SK-N-SH (cell line): ENCODE data around the gene CADM2. TPM values are rescaled to one million over a fixed set of nuclear protein-coding genes. Genes with fewer than 3 reads are reported as not detected.

Experiments used
- CTCF ChIA-PET: fragments of 300-600, 350-600 bp; formaldehyde crosslinking; extraction: SDS; loops from one replicate; lab custom pipeline; 2021; lab: Yijun Ruan, JAX
- POLR2A ChIA-PET: fragments of 350-600 bp; sonication (Branson Sonifier 250); formaldehyde crosslinking; extraction: SDS; loops from one replicate; lab custom pipeline; 2020; ENCODE audit warnings: antibody characterized with exemption, inconsistent platforms; lab: Yijun Ruan, JAX
- DNase-seq: peaks from one replicate; pipeline ENCODE4 v3.0.0; 2012
- H2AFZ ChIP-seq: fragments of 200-600 bp; sonication (generic); 2 replicates; pipeline ENCODE4 v1.8.1; 2016; ENCODE audit warnings: antibody characterized with exemption, mild to moderate bottlenecking, low read depth
- H3F3A ChIP-seq: fragments of 200-600 bp; sonication (generic); replicated peaks from 2 replicates; pipeline ENCODE3; 2016; ENCODE audit warnings: antibody characterized with exemption, mild to moderate bottlenecking; ENCODE audit not compliant: insufficient read depth
- H3K27ac ChIP-seq, 2 experiments: fragments of 200-500 bp in 1 of 2; fragments of 200-600 bp in 1 of 2; sonication (Bioruptor generic) in 1 of 2; sonication (generic), shearing (Covaris generic) in 1 of 2; 2 replicates each; pipeline versions ENCODE4 v1.5.1 to v1.6.1; 2014 to 2016; ENCODE audit warnings: low read depth in 2 of 2, inconsistent platforms in 1 of 2, low read length in 1 of 2, mild to moderate bottlenecking in 1 of 2, mixed read lengths in 1 of 2
- H3K27me3 ChIP-seq: fragments of 200-600 bp; sonication (generic), shearing (Covaris generic); 2 replicates; pipeline ENCODE4 v1.6.1; 2016; ENCODE audit warnings: mixed run types; ENCODE audit not compliant: insufficient read depth
- H3K36me3 ChIP-seq, 2 experiments: fragments of 200-500 bp in 1 of 2; fragments of 200-600 bp in 1 of 2; sonication (Bioruptor generic) in 1 of 2; sonication (generic) in 1 of 2; replicated peaks in 1 of 2; 2 replicates each; pipeline versions ENCODE3 to v1.5.1; 2014 to 2016; ENCODE audit warnings: low read length in 1 of 2, mild to moderate bottlenecking in 1 of 2; ENCODE audit not compliant: insufficient read depth in 2 of 2, control insufficient read depth in 1 of 2
- H3K4me1 ChIP-seq, 2 experiments: fragments of 200-500 bp in 1 of 2; fragments of 200-600 bp in 1 of 2; sonication (Bioruptor generic) in 1 of 2; sonication (generic), shearing (Covaris generic) in 1 of 2; 2 replicates each; pipeline versions ENCODE4 v1.5.1 to v1.6.1; 2014 to 2016; ENCODE audit warnings: low read depth in 1 of 2, low read length in 1 of 2, mixed run types in 1 of 2; ENCODE audit not compliant: insufficient read depth in 2 of 2, control insufficient read depth in 1 of 2
- H3K4me2 ChIP-seq: fragments of 200-600 bp; sonication (generic), shearing (Covaris generic); 2 replicates; pipeline ENCODE4 v1.6.1; 2017; ENCODE audit warnings: mixed run types
- H3K4me3 ChIP-seq, 2 experiments: fragments of 200-500 bp in 1 of 2; fragments of 200-600 bp in 1 of 2; sonication (Bioruptor generic) in 1 of 2; sonication (generic), shearing (Covaris generic) in 1 of 2; 2 replicates each; pipeline versions ENCODE4 v1.5.1 to v1.8.1; 2014 to 2016; ENCODE audit warnings: low read depth in 2 of 2, inconsistent platforms in 1 of 2, low read length in 1 of 2, mild to moderate bottlenecking in 1 of 2, mixed read lengths in 1 of 2, moderate library complexity in 1 of 2
- H3K79me2 ChIP-seq: fragments of 200-600 bp; sonication (generic); 2 replicates; pipeline ENCODE4 v1.8.1; 2017; ENCODE audit warnings: mild to moderate bottlenecking; ENCODE audit not compliant: insufficient read depth
- H3K9ac ChIP-seq: fragments of 200-600 bp; sonication (generic); 2 replicates; pipeline ENCODE4 v1.6.1; 2017; ENCODE audit warnings: mixed run types
- H3K9me2 ChIP-seq: fragments of 200-600 bp; sonication (generic); 2 replicates; pipeline ENCODE4 v1.6.1; 2017; ENCODE audit warnings: mixed run types
- H3K9me3 ChIP-seq: fragments of 200-600 bp; sonication (generic); 2 replicates; pipeline ENCODE4 v1.6.1; 2017; ENCODE audit warnings: mixed run types, mild to moderate bottlenecking, moderate library complexity
- H4K20me1 ChIP-seq: fragments of 200-600 bp; sonication (generic); 2 replicates; pipeline ENCODE4 v1.6.1; 2017; ENCODE audit warnings: mild to moderate bottlenecking, mixed run types; ENCODE audit not compliant: insufficient read depth
- CHD2 ChIP-seq: fragments of 150-350 bp; IDR thresholded peaks from 2 replicates; pipeline ENCODE4 v1.6.1; 2018; ENCODE audit warnings: low read length; ENCODE audit not compliant: partially characterized antibody
- ELF1 ChIP-seq: IDR thresholded peaks from 2 replicates; pipeline ENCODE4 v1.4.0; 2012
- FOSL2 ChIP-seq: IDR thresholded peaks from 2 replicates; pipeline ENCODE4 v1.4.0; 2012; ENCODE audit warnings: low read depth, mild to moderate bottlenecking, moderate library complexity, borderline replicate concordance
- FOXM1 ChIP-seq: IDR thresholded peaks from 2 replicates; pipeline ENCODE4 v1.4.0; 2012; ENCODE audit warnings: low read depth, mild to moderate bottlenecking
- GABPA ChIP-seq: IDR thresholded peaks from 2 replicates; pipeline ENCODE4 v1.4.0; 2012; ENCODE audit warnings: low read depth, mild to moderate bottlenecking
- NRF1 ChIP-seq: IDR thresholded peaks from 2 replicates; pipeline ENCODE4 v1.6.1; 2012; ENCODE audit warnings: low read depth, mild to moderate bottlenecking, low read length
- RAD21 ChIP-seq: IDR thresholded peaks from 2 replicates; pipeline ENCODE4 v1.6.1; 2012; ENCODE audit warnings: mild to moderate bottlenecking, low read length
- RCOR1 ChIP-seq: fragments of 150-350 bp; IDR thresholded peaks from 2 replicates; pipeline ENCODE4 v1.6.1; 2017; ENCODE audit warnings: antibody characterized with exemption, low read length
- RFX5 ChIP-seq: IDR thresholded peaks from 2 replicates; pipeline ENCODE4 v1.6.1; 2012; ENCODE audit warnings: mild to moderate bottlenecking, improper control_type of control experiment, low read length
- RXRA ChIP-seq: IDR thresholded peaks from 2 replicates; pipeline ENCODE4 v1.4.0; 2012; ENCODE audit warnings: low read depth, mild to moderate bottlenecking, borderline replicate concordance
- SMC3 ChIP-seq: IDR thresholded peaks from 2 replicates; pipeline ENCODE4 v1.6.1; 2012; ENCODE audit warnings: low read depth, low read length, improper control_type of control experiment
- TCF12 ChIP-seq: IDR thresholded peaks from 2 replicates; pipeline ENCODE4 v1.4.0; 2012
- TEAD4 ChIP-seq: IDR thresholded peaks from 2 replicates; pipeline ENCODE4 v1.4.0; 2012; ENCODE audit warnings: mild to moderate bottlenecking, borderline replicate concordance; ENCODE audit not compliant: insufficient read depth
- YY1 ChIP-seq: IDR thresholded peaks from 2 replicates; pipeline ENCODE4 v1.4.0; 2012; ENCODE audit warnings: low read depth, mild to moderate bottlenecking
- WGBS: methylation state at CpG from one replicate; pipeline ENCODE4 v1.1.6; 2017; ENCODE audit warnings: low lambda C conversion rate; 5-methylcytosine and 5-hydroxymethylcytosine counted together
- polyA plus RNA-seq, 3 experiments: library from polyadenylated mRNA; depleted of rRNA; stranded (reverse); fragments of >200 nt; gene quantifications; 2 replicates each; pipeline ENCODE4 v1.2.3, GENCODE V29; 2012
- TF ChIP-seq, protein P1 (sequence below): fragments of 200-600 bp; sonication (generic); IDR thresholded peaks from 2 replicates; pipeline ENCODE4 v1.6.1; 2017; ENCODE audit warnings: antibody characterized with exemption, mild to moderate bottlenecking, moderate library complexity
- TF ChIP-seq, protein P2 (sequence below): IDR thresholded peaks from 2 replicates; pipeline ENCODE4 v1.4.0; 2012; ENCODE audit warnings: low read depth, borderline replicate concordance
- TF ChIP-seq, protein P3 (sequence below): IDR thresholded peaks from 2 replicates; pipeline ENCODE4 v1.4.0; 2012; ENCODE audit warnings: low read depth, borderline replicate concordance
- TF ChIP-seq, protein P4 (sequence below): IDR thresholded peaks from 2 replicates; pipeline ENCODE4; 2012
- TF ChIP-seq, protein P5 (sequence below): fragments of 150-350 bp; IDR thresholded peaks from 2 replicates; pipeline ENCODE4 v1.6.1; 2017; ENCODE audit warnings: antibody characterized with exemption, low read length, low read depth, borderline replicate concordance
- TF ChIP-seq, protein P6 (sequence below): IDR thresholded peaks from 2 replicates; pipeline ENCODE4 v1.4.0; 2012; ENCODE audit warnings: low read depth

CADM2 gene
- polyA plus RNA-seq, 1 of the 3 experiments (the other 2 are of a cell fraction): 0.46 TPM

DNA sequence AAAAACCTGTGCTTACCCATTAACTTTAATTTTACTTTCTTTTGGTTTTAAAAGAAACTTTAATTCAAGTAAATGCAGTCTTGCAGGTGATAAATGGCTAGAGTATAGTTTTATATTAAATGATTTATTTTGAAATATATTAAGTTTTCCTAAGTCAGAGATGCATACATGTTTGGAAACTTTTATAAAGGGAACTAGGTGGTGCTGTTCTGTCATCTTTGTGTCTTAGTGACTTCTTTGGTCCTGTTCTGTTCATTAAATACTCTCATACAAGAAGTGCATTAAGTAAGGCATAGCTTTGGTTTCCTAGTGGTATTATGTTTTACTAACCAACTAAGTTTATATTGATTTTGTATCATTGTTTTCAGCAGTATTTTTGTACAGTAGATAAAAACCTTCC is 15.6 kb downstream of the CADM2 start:
- Histone ChIP-seq H2AFZ (no peak overlapping the region), H3K9me3 (no peaks in the 10 kb centered on the region), H3K4me3 (no peak overlapping the region), H3F3A (no peaks in the 10 kb centered on the region), H3K4me2 (no peak overlapping the region), H3K9me2 (no peaks in the 10 kb centered on the region), H3K27ac (no peak overlapping the region), H4K20me1 (no peaks in the 10 kb centered on the region), H3K9ac (no peak overlapping the region), H3K4me1 (no peaks in the 10 kb centered on the region; a peak in 2 of 4 replicates), H3K27me3 (no peaks in the 10 kb centered on the region), H3K79me2 (no peaks in the 10 kb centered on the region), H3K36me3 (no peaks in the 10 kb centered on the region)
- TF ChIP-seq RAD21 (peak; percentile 69), SMC3 (no peak; the same call in 1 of the 2 replicates), FOSL2 (no peak), CHD2 (no peak), RFX5 (no peak), NRF1 (no peak), YY1 (no peak)
- TF ChIP-seq, protein P1, sequence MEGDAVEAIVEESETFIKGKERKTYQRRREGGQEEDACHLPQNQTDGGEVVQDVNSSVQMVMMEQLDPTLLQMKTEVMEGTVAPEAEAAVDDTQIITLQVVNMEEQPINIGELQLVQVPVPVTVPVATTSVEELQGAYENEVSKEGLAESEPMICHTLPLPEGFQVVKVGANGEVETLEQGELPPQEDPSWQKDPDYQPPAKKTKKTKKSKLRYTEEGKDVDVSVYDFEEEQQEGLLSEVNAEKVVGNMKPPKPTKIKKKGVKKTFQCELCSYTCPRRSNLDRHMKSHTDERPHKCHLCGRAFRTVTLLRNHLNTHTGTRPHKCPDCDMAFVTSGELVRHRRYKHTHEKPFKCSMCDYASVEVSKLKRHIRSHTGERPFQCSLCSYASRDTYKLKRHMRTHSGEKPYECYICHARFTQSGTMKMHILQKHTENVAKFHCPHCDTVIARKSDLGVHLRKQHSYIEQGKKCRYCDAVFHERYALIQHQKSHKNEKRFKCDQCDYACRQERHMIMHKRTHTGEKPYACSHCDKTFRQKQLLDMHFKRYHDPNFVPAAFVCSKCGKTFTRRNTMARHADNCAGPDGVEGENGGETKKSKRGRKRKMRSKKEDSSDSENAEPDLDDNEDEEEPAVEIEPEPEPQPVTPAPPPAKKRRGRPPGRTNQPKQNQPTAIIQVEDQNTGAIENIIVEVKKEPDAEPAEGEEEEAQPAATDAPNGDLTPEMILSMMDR: peak; percentile 10; the same call in 1 of the 2 replicates
- TF ChIP-seq, protein P2, sequence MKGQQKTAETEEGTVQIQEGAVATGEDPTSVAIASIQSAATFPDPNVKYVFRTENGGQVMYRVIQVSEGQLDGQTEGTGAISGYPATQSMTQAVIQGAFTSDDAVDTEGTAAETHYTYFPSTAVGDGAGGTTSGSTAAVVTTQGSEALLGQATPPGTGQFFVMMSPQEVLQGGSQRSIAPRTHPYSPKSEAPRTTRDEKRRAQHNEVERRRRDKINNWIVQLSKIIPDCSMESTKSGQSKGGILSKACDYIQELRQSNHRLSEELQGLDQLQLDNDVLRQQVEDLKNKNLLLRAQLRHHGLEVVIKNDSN: no peak
- POLR2A ChIA-PET: no interaction called here
- no peak for DNase-seq
- CTCF ChIA-PET: interaction anchor here (0.8 to 2.3 kb wide), 8 partner anchors 9 to 386 kb away, joined by 3 to 9 read pairs (median 3); no protein-coding TSS in a partner anchor

DNA sequence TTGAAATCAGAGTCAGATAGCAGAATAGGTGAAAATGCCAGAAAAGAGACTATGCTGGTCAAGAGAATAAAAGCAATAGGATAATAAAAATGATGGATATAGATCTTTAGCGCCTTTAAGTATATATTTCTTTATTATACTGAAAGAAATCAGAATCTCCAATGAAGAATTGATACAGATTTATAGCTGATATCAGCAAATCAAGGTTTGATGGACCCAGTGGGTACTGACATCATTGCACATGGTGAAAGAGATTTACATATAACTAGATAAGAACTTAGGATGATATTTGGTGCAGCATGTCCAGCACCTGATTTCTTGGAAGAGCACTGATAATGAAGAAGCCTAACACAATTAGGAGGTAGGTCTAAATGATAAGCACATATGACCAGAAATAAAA is 18.2 kb downstream of the CADM2 start:
- H3K27ac ChIP-seq: peak overlapping the region in 1 of 2 experiments; percentile 28; a peak in 2 of 4 replicates
- ChIA-PET CTCF (interaction anchor here (1.6 kb wide), 1 partner anchor 383 kb away, joined by 3 read pairs; no protein-coding TSS in a partner anchor), POLR2A (no interaction called here)
- no peaks in the 10 kb centered on the region for H3K79me2 ChIP-seq
- H3K9ac ChIP-seq: no peak overlapping the region
- H2AFZ ChIP-seq: no peak overlapping the region
- no peaks in the 10 kb centered on the region for H3K36me3 ChIP-seq
- no peaks in the 10 kb centered on the region for H4K20me1 ChIP-seq
- no peaks in the 10 kb centered on the region for H3K27me3 ChIP-seq
- H3F3A ChIP-seq: no peaks in the 10 kb centered on the region
- H3K4me2 ChIP-seq: no peak overlapping the region
- no peak for DNase-seq
- H3K4me1 ChIP-seq: no peaks in the 10 kb centered on the region; a peak in 2 of 4 replicates
- no peaks in the 10 kb centered on the region for H3K9me2 ChIP-seq
- H3K9me3 ChIP-seq: no peaks in the 10 kb centered on the region
- no peak overlapping the region for H3K4me3 ChIP-seq
- whole genome bisulfite sequencing: 12% methylated on average over 1 of the region's 1 CpG
- no peak for TF ChIP-seq RXRA
- no peak for TF ChIP-seq TEAD4
- TF ChIP-seq, protein P3, sequence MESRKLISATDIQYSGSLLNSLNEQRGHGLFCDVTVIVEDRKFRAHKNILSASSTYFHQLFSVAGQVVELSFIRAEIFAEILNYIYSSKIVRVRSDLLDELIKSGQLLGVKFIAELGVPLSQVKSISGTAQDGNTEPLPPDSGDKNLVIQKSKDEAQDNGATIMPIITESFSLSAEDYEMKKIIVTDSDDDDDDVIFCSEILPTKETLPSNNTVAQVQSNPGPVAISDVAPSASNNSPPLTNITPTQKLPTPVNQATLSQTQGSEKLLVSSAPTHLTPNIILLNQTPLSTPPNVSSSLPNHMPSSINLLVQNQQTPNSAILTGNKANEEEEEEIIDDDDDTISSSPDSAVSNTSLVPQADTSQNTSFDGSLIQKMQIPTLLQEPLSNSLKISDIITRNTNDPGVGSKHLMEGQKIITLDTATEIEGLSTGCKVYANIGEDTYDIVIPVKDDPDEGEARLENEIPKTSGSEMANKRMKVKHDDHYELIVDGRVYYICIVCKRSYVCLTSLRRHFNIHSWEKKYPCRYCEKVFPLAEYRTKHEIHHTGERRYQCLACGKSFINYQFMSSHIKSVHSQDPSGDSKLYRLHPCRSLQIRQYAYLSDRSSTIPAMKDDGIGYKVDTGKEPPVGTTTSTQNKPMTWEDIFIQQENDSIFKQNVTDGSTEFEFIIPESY: no peak
- TF ChIP-seq, protein P4, sequence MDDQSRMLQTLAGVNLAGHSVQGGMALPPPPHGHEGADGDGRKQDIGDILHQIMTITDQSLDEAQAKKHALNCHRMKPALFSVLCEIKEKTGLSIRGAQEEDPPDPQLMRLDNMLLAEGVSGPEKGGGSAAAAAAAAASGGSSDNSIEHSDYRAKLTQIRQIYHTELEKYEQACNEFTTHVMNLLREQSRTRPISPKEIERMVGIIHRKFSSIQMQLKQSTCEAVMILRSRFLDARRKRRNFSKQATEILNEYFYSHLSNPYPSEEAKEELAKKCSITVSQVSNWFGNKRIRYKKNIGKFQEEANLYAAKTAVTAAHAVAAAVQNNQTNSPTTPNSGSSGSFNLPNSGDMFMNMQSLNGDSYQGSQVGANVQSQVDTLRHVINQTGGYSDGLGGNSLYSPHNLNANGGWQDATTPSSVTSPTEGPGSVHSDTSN: no peak
- TF ChIP-seq ELF1: no peak
- no peak for TF ChIP-seq FOXM1
- TF ChIP-seq, protein P5, sequence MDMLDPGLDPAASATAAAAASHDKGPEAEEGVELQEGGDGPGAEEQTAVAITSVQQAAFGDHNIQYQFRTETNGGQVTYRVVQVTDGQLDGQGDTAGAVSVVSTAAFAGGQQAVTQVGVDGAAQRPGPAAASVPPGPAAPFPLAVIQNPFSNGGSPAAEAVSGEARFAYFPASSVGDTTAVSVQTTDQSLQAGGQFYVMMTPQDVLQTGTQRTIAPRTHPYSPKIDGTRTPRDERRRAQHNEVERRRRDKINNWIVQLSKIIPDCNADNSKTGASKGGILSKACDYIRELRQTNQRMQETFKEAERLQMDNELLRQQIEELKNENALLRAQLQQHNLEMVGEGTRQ: no peak
- no peak for TF ChIP-seq TCF12
- TF ChIP-seq GABPA: no peak
- TF ChIP-seq YY1: no peak
- no peak for TF ChIP-seq RCOR1
- TF ChIP-seq FOSL2: no peak
- TF ChIP-seq, protein P1: no peak
- TF ChIP-seq, protein P6, sequence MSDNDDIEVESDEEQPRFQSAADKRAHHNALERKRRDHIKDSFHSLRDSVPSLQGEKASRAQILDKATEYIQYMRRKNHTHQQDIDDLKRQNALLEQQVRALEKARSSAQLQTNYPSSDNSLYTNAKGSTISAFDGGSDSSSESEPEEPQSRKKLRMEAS: no peak
